RWPE2 (cell line): ENCODE data around the gene ZNF385C.
A peak's percentile ranks its signal among the peaks of the same experiment; 100 is the strongest.

ENCODE experiments used
- ATAC-seq: fragments of 200-7000 bp; cut with Tn5 transposase; 3 replicates; pipeline ENCODE4 v1.9.1; 2021; ENCODE audit warnings: low read depth
- DNase-seq: peaks from one replicate; pipeline ENCODE4 v3.0.0-alpha.2; 2020; ENCODE audit warnings: low spot score
- H3K27ac ChIP-seq: fragments of 450-650 bp; 2 replicates; pipeline ENCODE4 v1.5.1; 2017; ENCODE audit warnings: mild to moderate bottlenecking; ENCODE audit not compliant: poor library complexity, severe bottlenecking
- H3K27me3 ChIP-seq: fragments of 250-450 bp; sonication (Bioruptor Pico); 2 replicates; pipeline ENCODE4 v1.5.1; 2021; ENCODE audit warnings: mild to moderate bottlenecking, moderate library complexity; ENCODE audit not compliant: insufficient read depth, poor library complexity, severe bottlenecking
- H3K36me3 ChIP-seq: fragments of 250-450 bp; sonication (Bioruptor Pico); 2 replicates; pipeline ENCODE4 v1.5.1; 2020; ENCODE audit warnings: low read depth, mild to moderate bottlenecking, moderate library complexity
- H3K4me1 ChIP-seq: fragments of 250-450 bp; sonication (Bioruptor Pico); 2 replicates; pipeline ENCODE4 v1.5.1; 2021; ENCODE audit warnings: mild to moderate bottlenecking, moderate library complexity; ENCODE audit not compliant: insufficient read depth, poor library complexity, severe bottlenecking
- H3K4me3 ChIP-seq: fragments of 250-450 bp; sonication (Bioruptor Pico); 2 replicates; pipeline ENCODE4 v1.5.1; 2021; ENCODE audit warnings: mild to moderate bottlenecking, moderate library complexity; ENCODE audit not compliant: severe bottlenecking
- H3K9me3 ChIP-seq: fragments of 250-450 bp; sonication (Bioruptor Pico); 2 replicates; pipeline ENCODE4 v1.5.1; 2021; ENCODE audit warnings: mild to moderate bottlenecking, moderate library complexity; ENCODE audit not compliant: severe bottlenecking
- CTCF ChIP-seq: fragments of 450-650 bp; IDR thresholded peaks from one replicate; pipeline ENCODE4 v1.5.1; 2017; ENCODE audit warnings: mild to moderate bottlenecking, moderate library complexity; ENCODE audit not compliant: poor library complexity, severe bottlenecking

Gene ZNF385C

DNA sequence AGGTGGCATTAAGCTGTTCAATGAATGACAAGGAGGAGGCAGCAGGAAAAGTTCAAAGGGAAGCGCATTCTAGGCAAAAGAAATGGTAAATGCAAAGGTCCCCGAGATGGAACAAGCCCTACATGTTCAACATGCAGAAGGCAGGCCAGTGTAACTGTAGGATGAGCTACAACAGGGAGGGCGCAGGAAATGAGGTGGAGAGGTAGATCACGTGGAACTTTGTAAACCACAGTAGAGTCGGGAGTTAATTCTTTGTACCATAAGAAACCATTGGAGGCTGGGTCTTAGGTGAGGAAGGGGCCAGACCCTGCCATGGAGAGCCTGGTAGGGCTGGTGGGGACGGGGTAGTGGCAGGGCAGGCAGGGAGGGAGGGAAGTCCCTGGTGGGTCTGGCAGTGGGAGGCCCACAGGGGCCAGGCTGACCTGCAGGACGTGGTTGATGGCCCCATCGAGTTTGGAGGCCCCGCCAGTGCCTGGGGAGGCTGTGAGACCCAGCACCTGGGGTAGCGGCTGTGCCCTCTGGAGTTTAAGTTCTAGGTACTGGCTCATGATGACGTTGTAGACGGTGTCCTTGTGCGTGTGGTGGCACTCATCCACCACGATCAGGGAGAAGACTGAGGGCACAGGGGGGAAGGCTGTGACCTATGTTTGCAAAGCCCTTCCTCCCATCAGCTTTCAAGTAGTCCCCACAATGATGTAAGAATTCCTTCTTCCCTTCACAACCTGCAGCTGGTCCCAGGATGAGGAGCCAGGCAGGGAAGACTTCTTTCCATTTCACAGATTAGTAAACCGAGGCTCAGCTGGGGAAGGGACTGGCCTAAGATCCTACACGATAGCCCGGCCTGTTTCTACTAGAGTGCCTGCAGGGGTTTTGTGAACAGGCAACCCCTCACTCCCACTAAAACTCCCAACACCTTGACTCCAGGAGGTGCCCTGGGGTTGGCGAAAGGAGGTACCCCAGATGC, 12.3 kb upstream of the ZNF385C start:
- DNase-seq (no peak), ATAC-seq (no peak)
- H3K27me3 ChIP-seq = no peaks in the 10 kb centered on the region
- no peak overlapping the region for H3K4me3 ChIP-seq
- H3K36me3 ChIP-seq = peaks cover 8% of the 10 kb centered on the region
- no peaks in the 10 kb centered on the region for H3K4me1 ChIP-seq
- TF ChIP-seq CTCF = no peak
- H3K27ac ChIP-seq = no peak overlapping the region
- H3K9me3 ChIP-seq = no peaks in the 10 kb centered on the region

DNA sequence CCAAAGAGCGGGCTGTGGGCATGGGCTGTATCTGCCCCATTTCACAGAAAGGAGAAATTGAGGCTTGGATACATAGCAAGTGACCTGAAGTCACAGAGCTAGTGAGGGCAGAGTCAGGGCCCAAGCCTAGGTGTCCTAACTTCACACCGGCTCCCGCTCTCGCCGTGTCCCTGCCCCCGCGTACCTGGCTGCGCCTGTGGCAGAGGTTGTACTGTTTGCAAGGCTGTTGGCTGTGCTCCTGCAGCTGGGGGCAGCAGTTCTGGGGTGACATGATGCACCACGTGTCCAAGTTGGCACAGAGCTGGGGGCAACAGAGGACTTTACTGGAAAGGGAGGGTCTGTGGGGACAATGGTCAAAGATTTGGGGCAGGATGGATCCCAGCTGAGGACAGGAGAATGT, 10.8 kb upstream of the ZNF385C start:
- Histone ChIP-seq H3K9me3 (no peaks in the 10 kb centered on the region), H3K36me3 (peaks cover 6% of the 10 kb centered on the region), H3K4me1 (no peaks in the 10 kb centered on the region), H3K4me3 (no peak overlapping the region), H3K27me3 (no peaks in the 10 kb centered on the region), H3K27ac (no peak overlapping the region)
- no peak for TF ChIP-seq CTCF
- ATAC-seq (no peak), DNase-seq (no peak)

GRCh38 chr17:42107597-42108576, 9.6 kb upstream of the ZNF385C start:
- Histone ChIP-seq H3K27me3 (no peaks in the 10 kb centered on the region), H3K9me3 (no peaks in the 10 kb centered on the region), H3K4me1 (no peaks in the 10 kb centered on the region), H3K27ac (no peak overlapping the region), H3K36me3 (no peaks in the 10 kb centered on the region), H3K4me3 (no peak overlapping the region)
- TF ChIP-seq CTCF = no peak
- DNase-seq (no peak), ATAC-seq (peak; percentile 68)

GRCh38 chr17:42107124-42107523, 8.9 kb upstream of the ZNF385C start:
- TF ChIP-seq CTCF = no peak
- no peak for ATAC-seq

More at GRCh38 chr17:42107124-42107523, 8.9 kb upstream of the ZNF385C start:
- H3K9me3 ChIP-seq = no peaks in the 10 kb centered on the region
- H3K36me3 ChIP-seq = no peaks in the 10 kb centered on the region
- H3K4me1 ChIP-seq = no peaks in the 10 kb centered on the region
- H3K27me3 ChIP-seq = no peaks in the 10 kb centered on the region
- DNase-seq = no peak
- H3K27ac ChIP-seq = no peak overlapping the region
- no peak overlapping the region for H3K4me3 ChIP-seq
